Liver (tissue), 9 donors: ENCODE measurements around the gene MYOD1. TPM values are rescaled to one million over a fixed set of nuclear protein-coding genes. Genes with fewer than 3 reads are reported as not detected.

ENCODE experiments used
- DNase-seq: peaks from one replicate; pipeline ENCODE4 v3.0.0-alpha.2; 2017; ENCODE audit warnings: low spot score
- H3K27ac ChIP-seq, 2 donors: one replicate each; pipeline ENCODE4 v1.7.0; 2013; ENCODE audit warnings: inconsistent platforms in 2 of 2, low read length in 2 of 2, control low read depth in 1 of 2, low read depth in 1 of 2, mild to moderate bottlenecking in 1 of 2
- H3K27me3 ChIP-seq, 4 donors: one replicate each; pipeline versions ENCODE4 v1.6.1 to v1.7.0; 2013; ENCODE audit warnings: low read length in 3 of 4, inconsistent platforms in 1 of 4, mild to moderate bottlenecking in 1 of 4, moderate library complexity in 1 of 4; ENCODE audit not compliant: control insufficient read depth in 4 of 4, insufficient read depth in 4 of 4
- H3K36me3 ChIP-seq, 4 donors: one replicate each; pipeline versions ENCODE4 v1.6.1 to v1.7.0; 2013; ENCODE audit warnings: low read length in 3 of 4, mild to moderate bottlenecking in 3 of 4, low read depth in 1 of 4, moderate library complexity in 1 of 4; ENCODE audit not compliant: control insufficient read depth in 4 of 4, insufficient read depth in 3 of 4
- H3K4me1 ChIP-seq, 4 donors: one replicate each; pipeline versions ENCODE4 v1.6.1 to v1.7.0; 2013; ENCODE audit warnings: low read length in 3 of 4, mild to moderate bottlenecking in 3 of 4, moderate library complexity in 1 of 4; ENCODE audit not compliant: control insufficient read depth in 4 of 4, insufficient read depth in 4 of 4
- H3K4me3 ChIP-seq, 3 donors: one replicate each; pipeline versions ENCODE4 v1.6.1 to v1.7.0; 2013; ENCODE audit warnings: low read length in 3 of 3, control low read depth in 1 of 3, low read depth in 1 of 3, mild to moderate bottlenecking in 1 of 3
- H3K9ac ChIP-seq, 2 donors: one replicate each; pipeline ENCODE4 v1.7.0; 2013; ENCODE audit warnings: low read length in 2 of 2, mild to moderate bottlenecking in 2 of 2, moderate library complexity in 2 of 2, control low read depth in 1 of 2, low read depth in 1 of 2
- H3K9me3 ChIP-seq, 4 donors: one replicate each; pipeline versions ENCODE4 v1.6.1 to v1.7.0; 2013; ENCODE audit warnings: low read length in 3 of 4; ENCODE audit not compliant: control insufficient read depth in 4 of 4
- EGR1 ChIP-seq, 2 donors: IDR thresholded peaks; 2 replicates each; pipeline ENCODE4 v1.6.1; 2016 to 2018; ENCODE audit warnings: antibody characterized with exemption in 2 of 2, low read depth in 2 of 2
- FOXA1 ChIP-seq: IDR thresholded peaks from 2 replicates; pipeline ENCODE4 v1.6.1; 2016; ENCODE audit warnings: antibody characterized with exemption
- FOXA2 ChIP-seq: IDR thresholded peaks from 2 replicates; pipeline ENCODE4 v1.6.1; 2016; ENCODE audit warnings: antibody characterized with exemption
- GABPA ChIP-seq, 2 donors: IDR thresholded peaks in 1 of 2; conservative IDR thresholded peaks in 1 of 2; 2 replicates each; pipeline ENCODE4 v1.6.1; 2016; ENCODE audit warnings: antibody characterized with exemption in 2 of 2, mild to moderate bottlenecking in 1 of 2, moderate library complexity in 1 of 2
- HNF4A ChIP-seq, 2 donors: conservative IDR thresholded peaks; 2 replicates each; pipeline ENCODE4 v1.6.1; 2016; ENCODE audit warnings: antibody characterized with exemption in 2 of 2, mild to moderate bottlenecking in 2 of 2
- HNF4G ChIP-seq: IDR thresholded peaks from 2 replicates; pipeline ENCODE4 v1.6.1; 2016; ENCODE audit warnings: antibody characterized with exemption
- JUND ChIP-seq, 2 donors: IDR thresholded peaks; 2 replicates each; pipeline ENCODE4 v1.6.1; 2016; ENCODE audit warnings: antibody characterized with exemption in 2 of 2
- NR2F2 ChIP-seq: IDR thresholded peaks from 2 replicates; pipeline ENCODE4 v1.6.1; 2016; ENCODE audit warnings: antibody characterized with exemption
- RAD21 ChIP-seq, 2 donors: IDR thresholded peaks; 2 replicates each; pipeline ENCODE4 v1.6.1; 2016; ENCODE audit warnings: antibody characterized with exemption in 2 of 2, mild to moderate bottlenecking in 2 of 2
- RXRA ChIP-seq, 2 donors: IDR thresholded peaks; 2 replicates each; pipeline ENCODE4 v1.6.1; 2017 to 2018; ENCODE audit warnings: antibody characterized with exemption in 2 of 2, mild to moderate bottlenecking in 1 of 2
- SP1 ChIP-seq: IDR thresholded peaks from 2 replicates; pipeline ENCODE4 v1.6.1; 2018; ENCODE audit warnings: antibody characterized with exemption, mild to moderate bottlenecking
- TAF1 ChIP-seq: conservative IDR thresholded peaks from 2 replicates; pipeline ENCODE4 v1.6.1; 2016; ENCODE audit warnings: antibody characterized with exemption, mild to moderate bottlenecking
- YY1 ChIP-seq: IDR thresholded peaks from 2 replicates; pipeline ENCODE4 v1.6.1; 2016; ENCODE audit warnings: antibody characterized with exemption, mild to moderate bottlenecking
- WGBS: extraction: QIAGEN DNeasy Blood & Tissue Kit; methylation state at CpG from one replicate; pipeline ENCODE4 v1.1.7; 2013; 5-methylcytosine and 5-hydroxymethylcytosine counted together
- polyA plus RNA-seq, 2 donors: library from polyadenylated mRNA; stranded (reverse) in 1 of 2; unstranded in 1 of 2; fragments of 200-250 nt in 1 of 2; fragments of >200 nt in 1 of 2; fragmentation: Nextera tagmentation in 1 of 2; extraction: Ambion mirVana in 1 of 2; gene quantifications; one replicate each; pipeline versions ENCODE4 v1.2.1 to v1.2.3, GENCODE V29; 2013 to 2015
- total RNA-seq, 2 donors: library from RNA; depleted of rRNA; stranded (reverse); fragments of >200 nt; gene quantifications; one replicate each; pipeline ENCODE4 v1.2.3, GENCODE V29; 2014
- TF ChIP-seq, protein P1 (sequence below): fragments of 150-350 bp; IDR thresholded peaks from 2 replicates; pipeline ENCODE4 v1.5.1; 2017; ENCODE audit warnings: improper control_type of control experiment, low read depth, low read length; ENCODE audit not compliant: missing input control
- TF ChIP-seq, protein P2 (sequence below): IDR thresholded peaks from 2 replicates; pipeline ENCODE4 v1.6.1; 2016; ENCODE audit warnings: antibody characterized with exemption, mild to moderate bottlenecking
- TF ChIP-seq, protein P3 (sequence below): IDR thresholded peaks from 2 replicates; pipeline ENCODE4 v1.6.1; 2016; ENCODE audit warnings: antibody characterized with exemption
- TF ChIP-seq, protein P4 (sequence below): IDR thresholded peaks from 2 replicates; pipeline ENCODE4 v1.6.1; 2016; ENCODE audit warnings: antibody characterized with exemption
- TF ChIP-seq, protein P5 (sequence below): IDR thresholded peaks from 2 replicates; pipeline ENCODE4 v1.6.1; 2016; ENCODE audit warnings: antibody characterized with exemption
- donor health status: healthy.
- donor health status: healthy.
- donor health status: healthy.
- donor health status: healthy.
- donor health status: healthy.

The MYOD1 gene
- total and polyA plus RNA-seq, 4 donors: not detected

DNA sequence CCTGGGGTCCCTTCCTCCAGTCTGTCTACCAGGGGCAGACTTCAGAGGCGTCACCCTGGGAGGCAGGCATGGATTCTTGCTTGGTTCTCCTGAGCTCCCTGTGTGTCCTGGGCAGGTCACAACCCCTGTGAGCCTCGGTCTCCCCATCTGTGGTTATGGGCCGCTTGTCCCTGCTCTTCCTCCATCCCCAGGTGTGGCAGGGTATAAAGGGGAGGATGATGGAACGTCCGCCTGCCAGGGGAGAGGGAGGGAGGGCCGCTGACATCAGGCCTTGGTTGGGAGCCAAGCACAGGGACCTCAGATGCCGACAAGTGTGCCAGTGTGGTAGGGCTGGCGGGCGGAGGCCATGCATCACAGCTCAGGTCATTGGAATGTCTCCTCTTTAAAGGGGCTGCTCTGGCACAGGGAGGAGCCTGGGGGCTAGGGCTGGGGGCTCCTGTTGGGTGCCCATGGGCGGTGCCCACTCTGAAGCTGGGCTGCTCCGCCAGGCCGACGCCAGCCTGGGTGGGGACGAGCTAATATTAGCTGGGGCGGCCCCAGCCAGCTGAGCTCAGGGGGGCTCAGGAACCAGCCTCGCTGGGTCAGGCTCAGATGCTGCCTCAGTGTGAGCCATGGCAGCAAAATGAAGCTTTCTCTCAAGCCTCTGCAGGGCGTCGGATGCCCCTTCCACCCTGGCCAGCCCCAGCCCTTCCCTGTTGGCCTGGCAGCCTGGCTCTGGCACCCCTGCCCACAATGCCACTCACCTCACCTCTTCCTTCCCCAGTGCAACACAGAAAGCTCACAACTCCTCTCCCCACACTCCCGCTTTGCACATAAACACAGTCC is 28.0 kb downstream of the MYOD1 start:
- 85% methylated on average over 19 of the region's 19 CpGs for WGBS
- H3K27me3 ChIP-seq: no peaks in the 10 kb centered on the region
- H3K4me1 ChIP-seq: peaks cover 1 to 21% (median 19%) of the 10 kb centered on the region in 4 donors
- TF ChIP-seq JUND (IDR thresholded peaks at IDR 0.05) (no peak), HNF4A (conservative IDR thresholded peaks at IDR 0.05) (no peak), RXRA (IDR thresholded peaks at IDR 0.05) (no peak), FOXA2 (no peak), RAD21 (IDR thresholded peaks at IDR 0.05) (no peak), NR2F2 (no peak), TAF1 (no peak), FOXA1 (no peak), SP1 (no peak), GABPA (IDR thresholded peaks at IDR 0.05 in 1 of 2, conservative IDR thresholded peaks at IDR 0.05 in 1 of 2) (no peak), HNF4G (no peak), YY1 (no peak), EGR1 (IDR thresholded peaks at IDR 0.05; ENCODE audit: low read depth in 2 of 2) (no peak)
- TF ChIP-seq, protein P1, sequence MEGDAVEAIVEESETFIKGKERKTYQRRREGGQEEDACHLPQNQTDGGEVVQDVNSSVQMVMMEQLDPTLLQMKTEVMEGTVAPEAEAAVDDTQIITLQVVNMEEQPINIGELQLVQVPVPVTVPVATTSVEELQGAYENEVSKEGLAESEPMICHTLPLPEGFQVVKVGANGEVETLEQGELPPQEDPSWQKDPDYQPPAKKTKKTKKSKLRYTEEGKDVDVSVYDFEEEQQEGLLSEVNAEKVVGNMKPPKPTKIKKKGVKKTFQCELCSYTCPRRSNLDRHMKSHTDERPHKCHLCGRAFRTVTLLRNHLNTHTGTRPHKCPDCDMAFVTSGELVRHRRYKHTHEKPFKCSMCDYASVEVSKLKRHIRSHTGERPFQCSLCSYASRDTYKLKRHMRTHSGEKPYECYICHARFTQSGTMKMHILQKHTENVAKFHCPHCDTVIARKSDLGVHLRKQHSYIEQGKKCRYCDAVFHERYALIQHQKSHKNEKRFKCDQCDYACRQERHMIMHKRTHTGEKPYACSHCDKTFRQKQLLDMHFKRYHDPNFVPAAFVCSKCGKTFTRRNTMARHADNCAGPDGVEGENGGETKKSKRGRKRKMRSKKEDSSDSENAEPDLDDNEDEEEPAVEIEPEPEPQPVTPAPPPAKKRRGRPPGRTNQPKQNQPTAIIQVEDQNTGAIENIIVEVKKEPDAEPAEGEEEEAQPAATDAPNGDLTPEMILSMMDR: no peak
- TF ChIP-seq, protein P2, sequence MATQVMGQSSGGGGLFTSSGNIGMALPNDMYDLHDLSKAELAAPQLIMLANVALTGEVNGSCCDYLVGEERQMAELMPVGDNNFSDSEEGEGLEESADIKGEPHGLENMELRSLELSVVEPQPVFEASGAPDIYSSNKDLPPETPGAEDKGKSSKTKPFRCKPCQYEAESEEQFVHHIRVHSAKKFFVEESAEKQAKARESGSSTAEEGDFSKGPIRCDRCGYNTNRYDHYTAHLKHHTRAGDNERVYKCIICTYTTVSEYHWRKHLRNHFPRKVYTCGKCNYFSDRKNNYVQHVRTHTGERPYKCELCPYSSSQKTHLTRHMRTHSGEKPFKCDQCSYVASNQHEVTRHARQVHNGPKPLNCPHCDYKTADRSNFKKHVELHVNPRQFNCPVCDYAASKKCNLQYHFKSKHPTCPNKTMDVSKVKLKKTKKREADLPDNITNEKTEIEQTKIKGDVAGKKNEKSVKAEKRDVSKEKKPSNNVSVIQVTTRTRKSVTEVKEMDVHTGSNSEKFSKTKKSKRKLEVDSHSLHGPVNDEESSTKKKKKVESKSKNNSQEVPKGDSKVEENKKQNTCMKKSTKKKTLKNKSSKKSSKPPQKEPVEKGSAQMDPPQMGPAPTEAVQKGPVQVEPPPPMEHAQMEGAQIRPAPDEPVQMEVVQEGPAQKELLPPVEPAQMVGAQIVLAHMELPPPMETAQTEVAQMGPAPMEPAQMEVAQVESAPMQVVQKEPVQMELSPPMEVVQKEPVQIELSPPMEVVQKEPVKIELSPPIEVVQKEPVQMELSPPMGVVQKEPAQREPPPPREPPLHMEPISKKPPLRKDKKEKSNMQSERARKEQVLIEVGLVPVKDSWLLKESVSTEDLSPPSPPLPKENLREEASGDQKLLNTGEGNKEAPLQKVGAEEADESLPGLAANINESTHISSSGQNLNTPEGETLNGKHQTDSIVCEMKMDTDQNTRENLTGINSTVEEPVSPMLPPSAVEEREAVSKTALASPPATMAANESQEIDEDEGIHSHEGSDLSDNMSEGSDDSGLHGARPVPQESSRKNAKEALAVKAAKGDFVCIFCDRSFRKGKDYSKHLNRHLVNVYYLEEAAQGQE: no peak
- TF ChIP-seq, protein P3, sequence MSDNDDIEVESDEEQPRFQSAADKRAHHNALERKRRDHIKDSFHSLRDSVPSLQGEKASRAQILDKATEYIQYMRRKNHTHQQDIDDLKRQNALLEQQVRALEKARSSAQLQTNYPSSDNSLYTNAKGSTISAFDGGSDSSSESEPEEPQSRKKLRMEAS: no peak
- TF ChIP-seq, protein P4, sequence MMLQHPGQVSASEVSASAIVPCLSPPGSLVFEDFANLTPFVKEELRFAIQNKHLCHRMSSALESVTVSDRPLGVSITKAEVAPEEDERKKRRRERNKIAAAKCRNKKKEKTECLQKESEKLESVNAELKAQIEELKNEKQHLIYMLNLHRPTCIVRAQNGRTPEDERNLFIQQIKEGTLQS: no peak
- TF ChIP-seq, protein P5, sequence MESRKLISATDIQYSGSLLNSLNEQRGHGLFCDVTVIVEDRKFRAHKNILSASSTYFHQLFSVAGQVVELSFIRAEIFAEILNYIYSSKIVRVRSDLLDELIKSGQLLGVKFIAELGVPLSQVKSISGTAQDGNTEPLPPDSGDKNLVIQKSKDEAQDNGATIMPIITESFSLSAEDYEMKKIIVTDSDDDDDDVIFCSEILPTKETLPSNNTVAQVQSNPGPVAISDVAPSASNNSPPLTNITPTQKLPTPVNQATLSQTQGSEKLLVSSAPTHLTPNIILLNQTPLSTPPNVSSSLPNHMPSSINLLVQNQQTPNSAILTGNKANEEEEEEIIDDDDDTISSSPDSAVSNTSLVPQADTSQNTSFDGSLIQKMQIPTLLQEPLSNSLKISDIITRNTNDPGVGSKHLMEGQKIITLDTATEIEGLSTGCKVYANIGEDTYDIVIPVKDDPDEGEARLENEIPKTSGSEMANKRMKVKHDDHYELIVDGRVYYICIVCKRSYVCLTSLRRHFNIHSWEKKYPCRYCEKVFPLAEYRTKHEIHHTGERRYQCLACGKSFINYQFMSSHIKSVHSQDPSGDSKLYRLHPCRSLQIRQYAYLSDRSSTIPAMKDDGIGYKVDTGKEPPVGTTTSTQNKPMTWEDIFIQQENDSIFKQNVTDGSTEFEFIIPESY: no peak
- no peak overlapping the region for H3K4me3 ChIP-seq
- H3K9ac ChIP-seq: no peak overlapping the region
- no peaks in the 10 kb centered on the region for H3K36me3 ChIP-seq
- no peaks in the 10 kb centered on the region for H3K9me3 ChIP-seq
- no peak overlapping the region for H3K27ac ChIP-seq
- no peak for DNase-seq
